ENCODE results near the gene DNAH1.
"Not testable (repeated sequence)": the region's sequence is repeated elsewhere in the genome, so short reads cannot be mapped to it uniquely, and the experiment has no call there.

Gene DNAH1

GRCh38 chr3:52315977-52316764 lies at the start of gene DNAH1:
Gene DNAH1, plus strand, starts transcription at chr3:52316319. Its CDS starts 6,124 bp downstream, at chr3:52322443.
- no peak for DNase-seq

- no peak for DNase-seq
Measured at GRCh38 chr3:52268036-52268435, 48.1 kb upstream of the DNAH1 start.

GRCh38 chr3:52269776-52270175 lies 46.3 kb upstream of the DNAH1 start:
- DNase-seq: no peak

GRCh38 chr3:52270252-52270754 lies 45.8 kb upstream of the DNAH1 start:
- no peak for DNase-seq

DNA sequence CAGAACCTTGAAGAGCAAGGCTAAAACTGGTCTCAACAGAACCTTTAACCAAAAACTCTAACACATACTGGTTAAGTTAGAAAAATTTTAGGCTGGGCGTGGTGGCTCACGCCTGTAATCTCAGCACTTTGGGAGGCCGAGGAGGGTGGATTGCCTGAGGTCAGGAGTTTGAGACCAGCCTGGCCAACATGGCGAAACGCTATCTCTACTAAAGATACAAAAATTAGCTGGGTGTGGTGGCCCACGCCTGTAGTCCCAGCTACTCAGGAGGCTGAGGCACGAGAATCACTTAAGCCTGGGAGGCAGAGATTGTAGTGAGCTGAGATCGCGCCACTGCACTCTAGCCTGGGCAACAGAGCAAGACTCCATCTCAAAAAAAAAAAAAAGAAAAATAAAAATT lies 43.9 kb upstream of the DNAH1 start:
- not testable (repeated sequence) for DNase-seq

GRCh38 chr3:52272831-52273230 lies 43.3 kb upstream of the DNAH1 start:
- DNase-seq: no peak

DNA sequence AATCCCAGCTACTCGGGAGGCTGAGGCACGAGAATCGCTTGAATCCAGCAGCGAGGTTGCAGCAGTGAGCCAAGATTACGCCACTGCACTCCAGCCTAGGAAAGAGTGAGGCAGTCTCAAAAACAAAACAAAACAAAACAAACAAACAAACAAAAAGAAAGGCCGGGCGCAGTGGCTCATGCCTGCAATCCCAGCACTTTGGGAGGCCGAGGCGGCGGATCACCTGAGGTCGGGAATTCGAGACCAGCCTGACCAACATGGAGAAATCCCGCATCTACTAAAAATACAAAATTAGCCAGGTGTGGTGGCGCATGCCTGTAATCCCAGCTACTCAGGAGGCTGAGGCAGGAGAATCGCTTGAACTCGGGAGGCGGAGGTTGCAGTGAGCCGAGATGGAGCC lies 41.3 kb upstream of the DNAH1 start:
- DNase-seq: not testable (repeated sequence)

DNA sequence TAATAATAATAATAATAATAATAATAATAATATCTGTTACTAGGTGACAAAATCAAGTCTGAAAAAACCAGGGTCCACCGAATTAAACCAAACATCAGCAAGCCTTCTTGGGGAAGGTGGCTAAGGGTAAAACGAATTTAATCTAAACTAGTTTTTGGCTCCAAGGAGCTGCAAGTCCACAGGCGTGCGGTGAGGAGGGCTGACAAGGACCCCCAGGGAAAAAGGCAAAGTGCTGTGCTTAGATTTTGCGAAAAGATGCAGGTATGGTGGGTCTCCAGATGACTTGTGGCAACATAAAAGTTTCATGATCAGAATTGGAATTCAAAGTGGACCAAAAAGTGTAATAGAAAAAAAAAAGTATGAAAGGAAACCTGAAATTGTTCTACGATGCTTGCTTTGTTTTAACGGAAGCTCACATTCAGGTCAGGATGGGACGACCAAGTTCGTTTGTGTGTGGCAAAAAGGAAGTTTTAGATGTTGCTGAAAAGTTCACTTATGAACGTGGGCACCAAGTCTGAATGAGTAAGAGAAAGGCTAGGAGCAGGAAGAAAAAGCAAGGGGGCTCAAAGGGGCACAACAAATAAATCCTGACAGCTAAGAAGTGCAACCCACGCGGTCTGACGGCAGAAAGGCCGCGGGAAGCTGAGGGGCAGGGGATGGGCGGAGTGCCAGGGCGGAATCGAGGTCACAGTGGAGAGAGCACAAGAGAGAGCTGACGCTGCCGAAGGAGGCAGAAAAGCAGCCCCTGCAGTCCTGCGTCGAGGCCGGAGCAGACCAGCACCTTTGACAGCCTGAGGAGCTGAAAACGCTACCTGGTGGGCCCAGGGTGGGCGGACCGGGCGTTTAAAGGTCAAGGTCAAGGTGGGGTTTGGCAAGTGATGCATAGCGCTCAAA lies 38.8 kb upstream of the DNAH1 start:
- no peak for DNase-seq

DNA sequence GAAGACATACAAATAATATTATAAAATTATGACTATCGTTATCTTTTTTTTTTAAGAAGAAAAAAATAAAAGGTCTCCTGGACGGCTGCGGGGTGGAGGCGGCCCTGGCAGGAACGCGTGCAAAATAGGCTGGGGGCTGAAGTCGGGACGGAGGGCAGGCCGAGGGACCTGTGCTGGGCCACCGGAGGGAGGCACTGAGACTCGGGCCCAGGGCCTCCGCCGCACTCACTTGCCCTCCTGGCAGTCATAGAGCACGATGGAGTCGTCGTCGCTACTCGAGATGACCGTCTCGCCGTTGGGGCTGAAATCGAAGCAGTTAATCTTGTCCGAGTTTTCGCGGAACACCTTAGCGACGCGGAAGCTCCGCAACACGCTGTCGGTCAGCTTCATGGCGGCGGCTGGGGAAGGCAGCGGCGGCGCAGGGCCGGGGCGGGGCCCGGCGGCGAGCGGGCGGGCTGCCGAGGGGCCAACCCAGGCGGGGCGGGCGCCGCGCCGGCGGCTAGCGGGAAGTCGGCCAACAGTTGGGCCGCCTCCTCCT lies 38.1 kb upstream of the DNAH1 start:
- DNase-seq: no peak

- peak; percentile 93 for DNase-seq
Measured at GRCh38 chr3:52278510-52279069, 37.5 kb upstream of the DNAH1 start, which contains the start of gene WDR82. Gene WDR82, minus strand, starts transcription at chr3:52278649. Its CDS starts 288 bp downstream, at chr3:52278361.

GRCh38 chr3:52279596-52279995 lies 36.5 kb upstream of the DNAH1 start:
- DNase-seq: no peak

- DNase-seq: no peak
Measured at GRCh38 chr3:52280050-52280461, 36.1 kb upstream of the DNAH1 start.

GRCh38 chr3:52281981-52282801 lies 33.9 kb upstream of the DNAH1 start:
- DNase-seq: no peak

GRCh38 chr3:52283306-52283705 lies 32.8 kb upstream of the DNAH1 start:
- DNase-seq: no peak

DNA sequence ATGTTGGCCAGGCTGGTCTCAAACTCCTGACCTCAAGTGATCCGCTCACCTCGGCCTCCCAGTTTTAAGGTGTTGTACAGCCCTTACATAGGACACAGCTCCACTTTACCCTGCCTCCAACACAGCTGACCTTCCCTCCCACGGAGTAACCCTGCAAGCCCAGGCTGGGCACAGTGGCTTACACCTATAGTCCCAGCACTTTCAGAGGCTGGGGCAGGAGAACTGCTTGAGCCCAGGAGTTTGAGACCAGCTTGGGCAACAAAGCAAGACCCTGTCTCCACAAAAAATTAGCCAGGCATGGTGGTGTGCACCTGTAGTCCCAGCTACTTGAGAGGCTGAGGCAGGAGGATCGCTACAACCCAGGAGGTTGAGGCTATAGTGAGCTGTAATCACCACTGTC lies 32.1 kb upstream of the DNAH1 start:
- not testable (repeated sequence) for DNase-seq

DNA sequence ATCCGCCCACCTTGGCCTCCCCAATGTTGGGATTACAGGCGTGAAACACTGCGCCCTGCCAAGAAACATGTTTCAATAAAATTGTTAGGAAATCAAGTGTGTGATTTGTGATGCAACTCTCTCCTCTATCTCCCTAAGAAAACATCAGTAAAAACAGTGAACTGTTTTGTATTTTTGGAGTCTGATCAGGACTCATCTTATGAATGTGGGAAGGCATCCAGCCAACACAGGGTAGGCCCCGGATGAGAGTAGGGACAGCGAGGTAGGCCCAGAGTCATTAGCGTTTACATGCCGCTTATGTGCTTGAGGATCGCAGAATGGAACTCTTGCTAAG lies 29.4 kb upstream of the DNAH1 start:
- DNase-seq: no peak

- DNase-seq: no peak
Measured at GRCh38 chr3:52288674-52289073, 27.4 kb upstream of the DNAH1 start.

DNA sequence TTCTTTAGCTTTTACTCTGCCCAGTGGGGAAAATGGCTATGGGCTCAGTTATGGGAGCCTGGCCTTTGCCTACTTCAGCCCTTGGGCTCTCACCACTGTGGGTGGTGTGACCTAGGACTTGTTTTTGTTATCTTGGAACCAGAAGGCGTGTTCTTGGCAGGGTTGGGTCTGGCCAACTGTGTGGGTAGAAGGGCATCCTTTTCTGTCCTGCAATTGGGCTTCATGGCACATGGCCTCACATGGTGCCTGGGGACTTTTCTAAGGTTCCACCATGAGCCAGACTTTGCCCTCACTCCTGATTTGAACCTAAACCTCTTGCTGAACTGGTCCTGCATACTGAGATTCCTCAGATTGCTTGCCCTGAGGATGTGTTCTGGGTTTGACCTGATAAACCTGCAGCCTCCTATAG lies 26.8 kb upstream of the DNAH1 start:
- DNase-seq: no peak

GRCh38 chr3:52289747-52290595 lies 26.1 kb upstream of the DNAH1 start:
- peak; percentile 40 for DNase-seq

GRCh38 chr3:52290596-52291507 lies 25.3 kb upstream of the DNAH1 start:
- DNase-seq: no peak
